H9 (cell line): Measurements from ENCODE around the gene CDKN3. TPM values are rescaled to one million over a fixed set of nuclear protein-coding genes. Genes with fewer than 3 reads are reported as not detected.

Experiments used
- DNase-seq: peaks from one replicate; pipeline ENCODE4 v3.0.0-alpha.2; 2017
- H2AFZ ChIP-seq: one replicate; pipeline ENCODE4 v1.6.1; 2013; ENCODE audit warnings: mild to moderate bottlenecking, low read length, control low read depth, moderate library complexity
- H2AK5ac ChIP-seq: 2 replicates; pipeline ENCODE4 v1.6.1; 2013; ENCODE audit warnings: low read length, control low read depth, mixed read lengths; ENCODE audit not compliant: insufficient read length
- H2BK120ac ChIP-seq: one replicate; pipeline ENCODE4 v1.6.1; 2013; ENCODE audit warnings: low read depth, mild to moderate bottlenecking, low read length, control low read depth, inconsistent platforms; ENCODE audit not compliant: poor library complexity, severe bottlenecking
- H2BK12ac ChIP-seq: 2 replicates; pipeline ENCODE4 v1.6.1; 2013; ENCODE audit warnings: low read length, control low read depth, mixed read lengths, low read depth; ENCODE audit not compliant: insufficient read length
- H2BK15ac ChIP-seq: 2 replicates; pipeline ENCODE4 v1.6.1; 2013; ENCODE audit warnings: low read depth, low read length, control low read depth
- H2BK20ac ChIP-seq: one replicate; pipeline ENCODE4 v1.6.1; 2013; ENCODE audit warnings: low read depth, mild to moderate bottlenecking, low read length, control low read depth, inconsistent platforms; ENCODE audit not compliant: poor library complexity, severe bottlenecking
- H2BK5ac ChIP-seq: 2 replicates; pipeline ENCODE4 v1.6.1; 2013; ENCODE audit warnings: low read length, control low read depth, mixed read lengths; ENCODE audit not compliant: insufficient read length
- H3K14ac ChIP-seq: 2 replicates; pipeline ENCODE4 v1.6.1; 2013; ENCODE audit warnings: low read length, control low read depth; ENCODE audit not compliant: insufficient read depth
- H3K18ac ChIP-seq: 2 replicates; pipeline ENCODE4 v1.6.1; 2013; ENCODE audit warnings: low read depth, mild to moderate bottlenecking, mixed read lengths, low read length, control low read depth; ENCODE audit not compliant: insufficient read length
- H3K23ac ChIP-seq: 2 replicates; pipeline ENCODE4 v1.6.1; 2013; ENCODE audit warnings: low read length, control low read depth, mixed read lengths, low read depth; ENCODE audit not compliant: insufficient read length
- H3K23me2 ChIP-seq: 2 replicates; pipeline ENCODE4 v1.6.1; 2013; ENCODE audit warnings: low read depth, mild to moderate bottlenecking, mixed read lengths, low read length, control low read depth; ENCODE audit not compliant: insufficient read length, poor library complexity, severe bottlenecking
- H3K27ac ChIP-seq: 2 replicates; pipeline ENCODE4 v1.5.1; 2013; ENCODE audit warnings: low read length, control low read depth, mixed read lengths, low read depth; ENCODE audit not compliant: insufficient read length
- H3K27me3 ChIP-seq: 2 replicates; pipeline ENCODE4 v1.6.1; 2013; ENCODE audit warnings: low read length, control low read depth, inconsistent platforms; ENCODE audit not compliant: insufficient read depth
- H3K4ac ChIP-seq: 2 replicates; pipeline ENCODE4 v1.6.1; 2013; ENCODE audit warnings: low read depth, mild to moderate bottlenecking, control low read depth, inconsistent platforms, low read length, moderate library complexity
- H3K4me1 ChIP-seq: 2 replicates; pipeline ENCODE4 v1.6.1; 2013; ENCODE audit warnings: low read length, control low read depth, inconsistent platforms; ENCODE audit not compliant: insufficient read depth
- H3K4me2 ChIP-seq: 2 replicates; pipeline ENCODE4 v1.6.1; 2013; ENCODE audit warnings: low read length, control low read depth, mixed read lengths; ENCODE audit not compliant: insufficient read length, insufficient read depth
- H3K56ac ChIP-seq: 2 replicates; pipeline ENCODE4 v1.6.1; 2013; ENCODE audit warnings: low read depth, mild to moderate bottlenecking, mixed read lengths, low read length, control low read depth; ENCODE audit not compliant: insufficient read length
- H3K79me1 ChIP-seq: 2 replicates; pipeline ENCODE4 v1.6.1; 2013; ENCODE audit warnings: low read depth, mild to moderate bottlenecking, moderate library complexity, low read length, control low read depth, inconsistent platforms; ENCODE audit not compliant: insufficient read depth, poor library complexity, severe bottlenecking
- H3K79me2 ChIP-seq: 2 replicates; pipeline ENCODE4 v1.6.1; 2013; ENCODE audit warnings: low read length, control low read depth, inconsistent platforms; ENCODE audit not compliant: insufficient read depth
- H3K9ac ChIP-seq: 2 replicates; pipeline ENCODE4 v1.6.1; 2013; ENCODE audit warnings: low read length, control low read depth, mixed read lengths; ENCODE audit not compliant: insufficient read length; ENCODE audit errors: extremely low read depth
- H3K9me3 ChIP-seq: one replicate; pipeline ENCODE4 v1.6.1; 2013; ENCODE audit warnings: low read depth, low read length, inconsistent platforms; ENCODE audit not compliant: control insufficient read depth
- H3T11ph ChIP-seq: one replicate; pipeline ENCODE4 v1.6.1; 2013; ENCODE audit warnings: mild to moderate bottlenecking, low read length, control low read depth, inconsistent platforms
- H4K20me1 ChIP-seq: one replicate; pipeline ENCODE4 v1.6.1; 2013; ENCODE audit not compliant: control insufficient read depth, insufficient read length, insufficient read depth
- H4K5ac ChIP-seq: 2 replicates; pipeline ENCODE4 v1.6.1; 2013; ENCODE audit warnings: low read depth, mild to moderate bottlenecking, mixed read lengths, low read length, control low read depth; ENCODE audit not compliant: insufficient read length
- H4K8ac ChIP-seq: replicated peaks from 2 replicates; pipeline ENCODE4 v1.6.1; 2013; ENCODE audit warnings: low read length, control low read depth, mixed read lengths, low read depth; ENCODE audit not compliant: insufficient read length
- H4K91ac ChIP-seq: 2 replicates; pipeline ENCODE4 v1.6.1; 2013; ENCODE audit warnings: low read depth, mild to moderate bottlenecking, moderate library complexity, mixed read lengths, low read length, control low read depth; ENCODE audit not compliant: insufficient read length
- H3K27ac Mint-ChIP-seq, 3 experiments: 2 replicates in 2 of 3; 3 replicates in 1 of 3; pipeline ENCODE4 v1.8.0; 2020 to 2021; ENCODE audit warnings: mixed read lengths in 3 of 3, mild to moderate bottlenecking in 1 of 3, moderate library complexity in 1 of 3
- H3K27me3 Mint-ChIP-seq: 2 replicates; pipeline ENCODE4 v1.8.0; 2021; ENCODE audit warnings: low read depth, mild to moderate bottlenecking, moderate library complexity, mixed read lengths
- H3K36me3 Mint-ChIP-seq, 3 experiments: 2 replicates in 2 of 3; 3 replicates in 1 of 3; pipeline ENCODE4 v1.8.0; 2020 to 2021; ENCODE audit warnings: low read depth in 3 of 3, mixed read lengths in 3 of 3; ENCODE audit not compliant: insufficient read depth in 1 of 3
- H3K4me1 Mint-ChIP-seq, 2 experiments: 2 replicates each; pipeline ENCODE4 v1.8.0; 2020; ENCODE audit warnings: mixed read lengths in 2 of 2
- H3K4me3 Mint-ChIP-seq, 2 experiments: 2 replicates in 1 of 2; 3 replicates in 1 of 2; pipeline ENCODE4 v1.8.0; 2020 to 2021; ENCODE audit warnings: mild to moderate bottlenecking in 2 of 2, mixed read lengths in 2 of 2, moderate library complexity in 1 of 2
- H3K9me3 Mint-ChIP-seq, 2 experiments: 2 replicates in 1 of 2; 3 replicates in 1 of 2; pipeline ENCODE4 v1.8.0; 2020; ENCODE audit warnings: mild to moderate bottlenecking in 2 of 2, mixed read lengths in 2 of 2, moderate library complexity in 1 of 2
- CTCF ChIP-seq: fragments of 200-600 bp; sonication (generic); conservative IDR thresholded peaks from 3 replicates; pipeline ENCODE4 v1.8.0; 2021; ENCODE audit warnings: antibody characterized with exemption, mild to moderate bottlenecking
- WGBS: extraction: QIAGEN DNeasy Blood & Tissue Kit; methylation state at CpG from one replicate; pipeline ENCODE4 v1.1.7; 2013; ENCODE audit warnings: missing lambda C conversion rate, low lambda C conversion rate, mixed read lengths; ENCODE audit not compliant: insufficient read length; ENCODE audit errors: extremely low coverage; 5-methylcytosine and 5-hydroxymethylcytosine counted together
- total RNA-seq: library from RNA; stranded (reverse); gene quantifications from 2 replicates; pipeline ENCODE4 v1.2.1, GENCODE V29; 2021

CDKN3 gene
- total RNA-seq, 1 experiment from 2014 or later: 45.9 TPM

- no peak overlapping the region for H3K4ac ChIP-seq
- no peaks in the 10 kb centered on the region for H3K9me3 ChIP-seq
- no peak overlapping the region for H3K4me2 ChIP-seq
- H3K9ac ChIP-seq: no peak overlapping the region
- H2BK12ac ChIP-seq: no peak overlapping the region
- no peak overlapping the region for H3T11ph ChIP-seq
- H3K79me2 ChIP-seq: no peaks in the 10 kb centered on the region
- H3K18ac ChIP-seq: no peak overlapping the region
- no peak overlapping the region for H2BK15ac ChIP-seq
- no peak overlapping the region for H2BK120ac ChIP-seq
- no peak for TF ChIP-seq CTCF
- no peaks in the 10 kb centered on the region for H3K27me3 Mint-ChIP-seq
- H2AFZ ChIP-seq: no peak overlapping the region
- no peak overlapping the region for H4K5ac ChIP-seq
- H3K4me3 Mint-ChIP-seq: no peak overlapping the region
- H2AK5ac ChIP-seq: no peak overlapping the region
- no peaks in the 10 kb centered on the region for H4K20me1 ChIP-seq
- no peaks in the 10 kb centered on the region; a peak in 1 of 4 replicates for H3K4me1 Mint-ChIP-seq
- H3K56ac ChIP-seq: no peak overlapping the region
- no peak overlapping the region for H3K27ac ChIP-seq
- H2BK20ac ChIP-seq: no peak overlapping the region
- no peaks in the 10 kb centered on the region for H3K23me2 ChIP-seq
- no peak for DNase-seq
- no peaks in the 10 kb centered on the region for H3K79me1 ChIP-seq
- no peak overlapping the region for H3K27ac Mint-ChIP-seq
- H3K4me1 ChIP-seq: no peaks in the 10 kb centered on the region
- no peak overlapping the region for H4K91ac ChIP-seq
- H3K23ac ChIP-seq: no peak overlapping the region
- H3K36me3 Mint-ChIP-seq: peaks cover 14 to 37% (median 33%) of the 10 kb centered on the region in 3 experiments; a peak in 6 of 7 replicates
- H3K9me3 Mint-ChIP-seq: no peaks in the 10 kb centered on the region; a peak in 1 of 5 replicates
- no peak overlapping the region for H2BK5ac ChIP-seq
- no CpG with 5 or more reads among the region's 3 CpGs for WGBS
- no peak overlapping the region for H3K14ac ChIP-seq
- no peaks in the 10 kb centered on the region for H3K27me3 ChIP-seq
- no peak overlapping the region for H4K8ac ChIP-seq
These were observed 14.6 kb downstream of the CDKN3 start for GRCh38 chr14:54411371-54411770.
